DOHH2 (cell line): ENCODE data around the gene TMEM92.
"Not testable (repeated sequence)": the region's sequence is repeated elsewhere in the genome, so short reads cannot be mapped to it uniquely, and the experiment has no call there.

Experiments used
- H3F3A ChIP-seq: fragments of 200-600 bp; sonication (generic), shearing (Covaris generic); 2 replicates; pipeline ENCODE4 v1.6.0; 2016; ENCODE audit warnings: antibody characterized with exemption, mild to moderate bottlenecking; ENCODE audit not compliant: control insufficient read depth, insufficient read depth
- H3K27ac ChIP-seq: fragments of 200-600 bp; sonication (generic); 2 replicates; pipeline ENCODE4 v1.5.1; 2014; ENCODE audit warnings: low read depth, mild to moderate bottlenecking, low read length, moderate library complexity
- H3K27me3 ChIP-seq: fragments of 200-600 bp; sonication (generic); 2 replicates; pipeline ENCODE4 v1.6.1; 2014; ENCODE audit warnings: mild to moderate bottlenecking, low read length, mixed read lengths; ENCODE audit not compliant: control insufficient read depth
- H3K36me3 ChIP-seq: fragments of 200-600 bp; sonication (generic); 2 replicates; pipeline ENCODE4 v1.6.1; 2014; ENCODE audit warnings: mild to moderate bottlenecking, low read length, moderate library complexity, mixed read lengths; ENCODE audit not compliant: control insufficient read depth
- H3K4me1 ChIP-seq: fragments of 200-600 bp; sonication (generic); 2 replicates; pipeline ENCODE4 v1.6.1; 2014; ENCODE audit warnings: mild to moderate bottlenecking, low read length, mixed read lengths; ENCODE audit not compliant: control insufficient read depth
- H3K4me2 ChIP-seq: fragments of 200-600 bp; sonication (generic); 2 replicates; pipeline ENCODE4 v1.6.0; 2014; ENCODE audit warnings: mild to moderate bottlenecking, low read length, moderate library complexity
- H3K4me3 ChIP-seq: fragments of 200-600 bp; sonication (generic); 2 replicates; pipeline ENCODE4 v1.5.1; 2014; ENCODE audit warnings: mild to moderate bottlenecking, low read length, mixed read lengths
- H3K79me2 ChIP-seq: fragments of 200-600 bp; sonication (generic); 2 replicates; pipeline ENCODE4 v1.6.1; 2014; ENCODE audit warnings: mild to moderate bottlenecking, low read length, mixed read lengths; ENCODE audit not compliant: control insufficient read depth
- H3K9me2 ChIP-seq: fragments of 200-600 bp; sonication (generic); replicated peaks from 2 replicates; pipeline ENCODE4 v1.6.1; 2014; ENCODE audit warnings: mild to moderate bottlenecking, low read length, mixed read lengths; ENCODE audit not compliant: control insufficient read depth
- H3K9me3 ChIP-seq: fragments of 200-600 bp; sonication (generic); 2 replicates; pipeline ENCODE4 v1.6.1; 2014; ENCODE audit warnings: antibody characterized with exemption, low read length, mixed read lengths; ENCODE audit not compliant: control insufficient read depth, insufficient read depth
- H4K20me1 ChIP-seq: fragments of 200-600 bp; sonication (generic); 2 replicates; pipeline ENCODE4 v1.6.0; 2014; ENCODE audit warnings: low read depth, mild to moderate bottlenecking, antibody characterized with exemption, low read length, moderate library complexity; ENCODE audit not compliant: control insufficient read depth, insufficient read depth
- CTCF ChIP-seq: fragments of 200-600 bp; sonication (generic); IDR thresholded peaks from one replicate; pipeline ENCODE4 v1.5.1; 2014; ENCODE audit warnings: antibody characterized with exemption, mild to moderate bottlenecking, low read depth, low read length; ENCODE audit not compliant: poor library complexity, severe bottlenecking
- EZH2phosphoT487 ChIP-seq: fragments of 200-600 bp; sonication (generic); IDR thresholded peaks from 2 replicates; pipeline ENCODE4 v1.6.1; 2017; ENCODE audit warnings: borderline replicate concordance, mild to moderate bottlenecking, antibody characterized with exemption, low read length, moderate library complexity, mixed read lengths

The TMEM92 gene

DNA sequence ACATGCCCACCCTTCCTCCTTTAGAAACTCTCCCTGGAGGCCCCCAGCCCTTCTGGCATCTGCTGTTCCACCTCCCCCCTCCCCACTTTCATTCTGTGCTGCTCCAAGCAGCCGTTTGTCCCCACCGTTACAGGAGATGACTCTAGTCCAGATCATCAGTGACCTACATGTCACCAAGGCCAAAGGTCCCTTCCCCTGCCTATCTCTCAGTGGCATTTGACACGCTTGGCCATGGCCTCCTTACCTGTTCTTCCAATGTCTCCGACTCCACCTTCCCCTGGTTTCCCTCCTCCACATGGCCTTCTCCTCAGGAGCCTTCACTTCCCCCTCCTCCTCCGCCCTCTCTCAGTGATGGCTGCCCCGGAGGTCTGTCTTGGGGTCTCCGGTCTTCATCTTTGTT lies 9.4 kb downstream of the TMEM92 start:
- H3K27me3 ChIP-seq, result peaks cover 27% of the 10 kb centered on the region
- no peaks in the 10 kb centered on the region for H3K9me3 ChIP-seq
- H3K4me2 ChIP-seq, result no peak overlapping the region
- TF ChIP-seq EZH2phosphoT487 (no peak), CTCF (no peak)
- H3K27ac ChIP-seq, result no peak overlapping the region
- H3K36me3 ChIP-seq, result no peaks in the 10 kb centered on the region
- H3K4me3 ChIP-seq, result no peak overlapping the region
- no peaks in the 10 kb centered on the region for H3K4me1 ChIP-seq
- no peaks in the 10 kb centered on the region for H3F3A ChIP-seq
- no peaks in the 10 kb centered on the region for H4K20me1 ChIP-seq
- no peaks in the 10 kb centered on the region for H3K79me2 ChIP-seq
- H3K9me2 ChIP-seq, result no peaks in the 10 kb centered on the region

GRCh38 chr17:50285941-50286340 lies 11.7 kb downstream of the TMEM92 start:
- H3K27me3 ChIP-seq, result peaks cover 42% of the 10 kb centered on the region
- no peaks in the 10 kb centered on the region for H3K4me1 ChIP-seq
- no peak overlapping the region for H3K27ac ChIP-seq
- no peaks in the 10 kb centered on the region for H3K79me2 ChIP-seq
- H3K9me3 ChIP-seq, result no peaks in the 10 kb centered on the region
- no peaks in the 10 kb centered on the region for H3K9me2 ChIP-seq
- H4K20me1 ChIP-seq, result no peaks in the 10 kb centered on the region
- H3F3A ChIP-seq, result no peaks in the 10 kb centered on the region
- no peak for TF ChIP-seq CTCF
- TF ChIP-seq EZH2phosphoT487, result no peak
- H3K4me2 ChIP-seq, result no peak overlapping the region
- H3K36me3 ChIP-seq, result no peaks in the 10 kb centered on the region
- no peak overlapping the region for H3K4me3 ChIP-seq

GRCh38 chr17:50287302-50287701 lies 13.0 kb downstream of the TMEM92 start:
- not testable (repeated sequence) for H3K4me2 ChIP-seq, H3K4me1 ChIP-seq, H3F3A ChIP-seq, H3K9me3 ChIP-seq, H3K79me2 ChIP-seq, H3K27ac ChIP-seq, H3K9me2 ChIP-seq, H4K20me1 ChIP-seq, H3K4me3 ChIP-seq, H3K36me3 ChIP-seq
- H3K27me3 ChIP-seq, result peaks cover 43% of the 10 kb centered on the region

GRCh38 chr17:50288306-50288705 lies 14.0 kb downstream of the TMEM92 start:
- Histone ChIP-seq H3K79me2 (no peaks in the 10 kb centered on the region), H3K4me1 (no peaks in the 10 kb centered on the region), H3K9me2 (no peaks in the 10 kb centered on the region), H3K27ac (no peak overlapping the region), H3K36me3 (no peaks in the 10 kb centered on the region), H4K20me1 (no peaks in the 10 kb centered on the region), H3F3A (no peaks in the 10 kb centered on the region), H3K4me2 (no peak overlapping the region), H3K9me3 (no peaks in the 10 kb centered on the region), H3K27me3 (peaks cover 40% of the 10 kb centered on the region), H3K4me3 (no peak overlapping the region)
- TF ChIP-seq CTCF, result no peak
